H1 (cell line): ENCODE results near the gene DDR1. TPM values are rescaled to one million over a fixed set of nuclear protein-coding genes. Genes with fewer than 3 reads are reported as not detected.

Experiments
- CTCF ChIA-PET: fragments of 300-600 bp; sonication (Branson Sonifier 250); formaldehyde crosslinking; loops from one replicate; lab custom pipeline; 2021; ENCODE audit not compliant: partially characterized antibody; lab: Charles Lee
- POLR2A ChIA-PET: fragments of 300-600 bp; sonication (Branson Sonifier 250); formaldehyde crosslinking; loops from one replicate; lab custom pipeline; 2021; ENCODE audit warnings: inconsistent platforms; ENCODE audit not compliant: partially characterized antibody; lab: Charles Lee
- DNase-seq, 2 experiments: peaks; one replicate each; pipeline versions ENCODE4 v3.0.0 to v3.0.0-alpha.2; 2010 to 2022; ENCODE audit warnings: low spot score in 2 of 2, low read depth in 1 of 2, mixed read lengths in 1 of 2
- FAIRE-seq: peaks from 2 replicates; lab custom pipeline; 2011; peaks lifted over from hg19 to GRCh38; lab: Jason Lieb, UNC
- H2AFZ ChIP-seq: 2 replicates; pipeline ENCODE4 v1.8.1; 2012; ENCODE audit warnings: low read length, inconsistent platforms
- H2AK5ac ChIP-seq: 2 replicates; pipeline ENCODE4 v1.6.1; 2013; ENCODE audit warnings: low read depth, low read length
- H2BK120ac ChIP-seq: replicated peaks from 2 replicates; pipeline ENCODE3; 2013; ENCODE audit warnings: low read depth, low read length, inconsistent platforms
- H2BK12ac ChIP-seq: 2 replicates; pipeline ENCODE4 v1.6.1; 2013; ENCODE audit warnings: low read depth, low read length
- H2BK15ac ChIP-seq: 2 replicates; pipeline ENCODE4 v1.6.1; 2013; ENCODE audit warnings: low read length
- H2BK20ac ChIP-seq: 2 replicates; pipeline ENCODE4 v1.6.1; 2013; ENCODE audit warnings: low read length
- H2BK5ac ChIP-seq: 2 replicates; pipeline ENCODE4 v1.6.1; 2013; ENCODE audit warnings: low read depth, low read length
- H3K14ac ChIP-seq: 2 replicates; pipeline ENCODE4 v1.6.1; 2013; ENCODE audit warnings: inconsistent platforms; ENCODE audit not compliant: insufficient read length
- H3K18ac ChIP-seq: 2 replicates; pipeline ENCODE4 v1.6.1; 2013; ENCODE audit warnings: low read length; ENCODE audit errors: extremely low read depth
- H3K23ac ChIP-seq: 2 replicates; pipeline ENCODE4 v1.6.1; 2013; ENCODE audit warnings: inconsistent platforms; ENCODE audit not compliant: insufficient read length
- H3K23me2 ChIP-seq: 2 replicates; pipeline ENCODE4 v1.6.1; 2013; ENCODE audit warnings: low read depth, low read length
- H3K27ac ChIP-seq: 2 replicates; pipeline ENCODE4 v1.6.1; 2011; ENCODE audit warnings: low read depth, low read length, inconsistent platforms
- H3K27me3 ChIP-seq, 4 experiments: replicated peaks in 1 of 4; 1 replicate in 1 of 4; 2 replicates in 3 of 4; pipeline versions ENCODE4 v1.6.1 to v1.8.1; 2011 to 2013; ENCODE audit warnings: low read length in 3 of 4, mild to moderate bottlenecking in 3 of 4, inconsistent platforms in 2 of 4, mixed read lengths in 2 of 4, moderate library complexity in 1 of 4; ENCODE audit not compliant: control insufficient read depth in 3 of 4, insufficient read depth in 3 of 4; ENCODE audit errors: extremely low read depth in 1 of 4
- H3K36me3 ChIP-seq, 4 experiments: 2 replicates each; pipeline versions ENCODE4 v1.6.1 to v1.8.1; 2011 to 2013; ENCODE audit warnings: mild to moderate bottlenecking in 4 of 4, low read length in 3 of 4, moderate library complexity in 2 of 4, control low read depth in 1 of 4, inconsistent platforms in 1 of 4; ENCODE audit not compliant: insufficient read depth in 4 of 4, control insufficient read depth in 2 of 4
- H3K4ac ChIP-seq: replicated peaks from 2 replicates; pipeline ENCODE3; 2013; ENCODE audit warnings: low read length, low read depth, mixed read lengths, inconsistent platforms; ENCODE audit not compliant: insufficient read length
- H3K4me1 ChIP-seq, 4 experiments: replicated peaks in 1 of 4; 1 replicate in 1 of 4; 2 replicates in 3 of 4; pipeline versions ENCODE4 v1.6.1 to v1.8.1; 2011 to 2013; ENCODE audit warnings: low read length in 3 of 4, inconsistent platforms in 2 of 4, mixed read lengths in 1 of 4; ENCODE audit not compliant: insufficient read depth in 4 of 4, control insufficient read depth in 3 of 4
- H3K4me2 ChIP-seq, 2 experiments: 2 replicates each; pipeline versions ENCODE4 v1.6.1 to v1.8.1; 2011 to 2013; ENCODE audit warnings: low read depth in 2 of 2, low read length in 2 of 2, control low read depth in 1 of 2, inconsistent platforms in 1 of 2, mild to moderate bottlenecking in 1 of 2; ENCODE audit not compliant: insufficient read depth in 1 of 2
- H3K4me3 ChIP-seq, 4 experiments: fragments of 200-600, 300-600 bp in 1 of 4; sonication (generic), shearing (Covaris generic), sonication (Bioruptor Twin) in 1 of 4; 2 replicates each; pipeline versions ENCODE4 v1.5.1 to v1.8.1; 2011 to 2016; ENCODE audit warnings: low read length in 4 of 4, low read depth in 3 of 4, control low read depth in 2 of 4, inconsistent platforms in 2 of 4, mild to moderate bottlenecking in 2 of 4, mixed read lengths in 1 of 4, moderate library complexity in 1 of 4; ENCODE audit not compliant: insufficient read depth in 2 of 4; ENCODE audit errors: extremely low read depth in 1 of 4
- H3K56ac ChIP-seq: replicated peaks from 2 replicates; pipeline ENCODE3; 2013; ENCODE audit warnings: low read depth, mild to moderate bottlenecking, mixed read lengths, low read length, inconsistent platforms; ENCODE audit not compliant: insufficient read length
- H3K79me1 ChIP-seq: 2 replicates; pipeline ENCODE4 v1.6.1; 2013; ENCODE audit warnings: low read depth, low read length, control low read depth
- H3K79me2 ChIP-seq, 2 experiments: 2 replicates each; pipeline versions ENCODE4 v1.6.1 to v1.8.1; 2012 to 2013; ENCODE audit warnings: low read length in 2 of 2, mild to moderate bottlenecking in 2 of 2, inconsistent platforms in 1 of 2; ENCODE audit not compliant: insufficient read depth in 2 of 2, control insufficient read depth in 1 of 2
- H3K9ac ChIP-seq, 4 experiments: replicated peaks in 1 of 4; 1 replicate in 1 of 4; 2 replicates in 3 of 4; pipeline versions ENCODE4 v1.6.1 to v1.8.1; 2011 to 2013; ENCODE audit warnings: low read depth in 3 of 4, low read length in 3 of 4, control low read depth in 2 of 4, mild to moderate bottlenecking in 2 of 4, moderate library complexity in 2 of 4, inconsistent platforms in 1 of 4; ENCODE audit errors: extremely low read depth in 1 of 4
- H3K9me3 ChIP-seq, 2 experiments: 2 replicates each; pipeline versions ENCODE4 v1.6.1 to v1.8.1; 2012 to 2013; ENCODE audit warnings: mild to moderate bottlenecking in 2 of 2, moderate library complexity in 2 of 2, control low read depth in 1 of 2, inconsistent platforms in 1 of 2, low read depth in 1 of 2, low read length in 1 of 2, mixed read lengths in 1 of 2; ENCODE audit not compliant: insufficient read depth in 2 of 2
- H4K20me1 ChIP-seq, 2 experiments: replicated peaks in 1 of 2; 2 replicates each; pipeline versions ENCODE3 to v1.8.1; 2011 to 2013; ENCODE audit warnings: inconsistent platforms in 2 of 2, low read length in 2 of 2, mild to moderate bottlenecking in 1 of 2; ENCODE audit not compliant: insufficient read depth in 2 of 2, control insufficient read depth in 1 of 2
- H4K5ac ChIP-seq: 2 replicates; pipeline ENCODE4 v1.6.1; 2013; ENCODE audit warnings: low read length, low read depth, mixed read lengths, inconsistent platforms; ENCODE audit not compliant: insufficient read length
- H4K8ac ChIP-seq: 2 replicates; pipeline ENCODE4 v1.8.0; 2013; ENCODE audit warnings: mild to moderate bottlenecking, moderate library complexity, low read length, inconsistent platforms; ENCODE audit not compliant: insufficient read depth; ENCODE audit errors: extremely low read depth
- H4K91ac ChIP-seq: replicated peaks from 2 replicates; pipeline ENCODE3; 2013; ENCODE audit warnings: low read length, mixed read lengths, inconsistent platforms; ENCODE audit not compliant: insufficient read length
- CEBPB ChIP-seq: IDR thresholded peaks from 2 replicates; pipeline ENCODE4 v1.6.1; 2012; ENCODE audit warnings: low read depth, low read length
- JUND ChIP-seq: IDR thresholded peaks from 2 replicates; pipeline ENCODE4 v1.6.1; 2011; ENCODE audit warnings: mild to moderate bottlenecking, improper control_type of control experiment, low read length
- PHF8 ChIP-seq: fragments of 200-600 bp; sonication (generic); conservative IDR thresholded peaks from 2 replicates; pipeline ENCODE4 v1.7.1; 2012; ENCODE audit warnings: low read depth, mild to moderate bottlenecking, inconsistent platforms, low read length, moderate library complexity
- TAF1 ChIP-seq: IDR thresholded peaks from 2 replicates; pipeline ENCODE4 v1.6.1; 2011; ENCODE audit warnings: mild to moderate bottlenecking, low read depth, low read length
- WGBS, 2 experiments: shearing (Covaris generic) in 1 of 2; methylation state at CpG; one replicate each; pipeline versions ENCODE4 v1.1.6 to v1.1.7; 2013 to 2015; ENCODE audit warnings: low lambda C conversion rate in 2 of 2, mixed read lengths in 2 of 2, inconsistent platforms in 1 of 2, low coverage in 1 of 2, missing lambda C conversion rate in 1 of 2; ENCODE audit not compliant: insufficient replicate concordance in 2 of 2, insufficient coverage in 1 of 2, insufficient read length in 1 of 2; ENCODE audit errors: extremely low coverage in 1 of 2, missing lambda C conversion rate in 1 of 2; 5-methylcytosine and 5-hydroxymethylcytosine counted together
- polyA plus RNA-seq, 7 experiments: library from polyadenylated mRNA; depleted of rRNA in 3 of 7; stranded (reverse) in 5 of 7; unstranded in 2 of 7; fragments of >200 nt in 5 of 7; fragments of 200-250 nt in 2 of 7; gene quantifications; 1 replicate in 5 of 7; 2 replicates in 1 of 7; 4 replicates in 1 of 7; pipeline versions ENCODE4 v1.2.1 to v1.2.3, GENCODE V29; 2011 to 2013; ENCODE audit warnings: missing spikeins in 2 of 7, mixed read lengths in 2 of 7
- total RNA-seq: library from RNA; stranded (reverse); fragmentation: NEBNext Ultra II Directional; extraction: Animal tissue kit (Norgen Biotek cat#: 25700); gene quantifications from 2 replicates; pipeline ENCODE4 v1.2.1, GENCODE V29; 2021
- TF ChIP-seq, protein P1 (sequence below): IDR thresholded peaks from 2 replicates; pipeline ENCODE4 v1.6.1; 2012; ENCODE audit warnings: inconsistent platforms

The DDR1 gene
- total and polyA plus RNA-seq, 2 of the 8 experiments (the other 6 are each of a cell fraction or from before 2014, with no cell fraction given) = 99.4 to 181 TPM

DNA sequence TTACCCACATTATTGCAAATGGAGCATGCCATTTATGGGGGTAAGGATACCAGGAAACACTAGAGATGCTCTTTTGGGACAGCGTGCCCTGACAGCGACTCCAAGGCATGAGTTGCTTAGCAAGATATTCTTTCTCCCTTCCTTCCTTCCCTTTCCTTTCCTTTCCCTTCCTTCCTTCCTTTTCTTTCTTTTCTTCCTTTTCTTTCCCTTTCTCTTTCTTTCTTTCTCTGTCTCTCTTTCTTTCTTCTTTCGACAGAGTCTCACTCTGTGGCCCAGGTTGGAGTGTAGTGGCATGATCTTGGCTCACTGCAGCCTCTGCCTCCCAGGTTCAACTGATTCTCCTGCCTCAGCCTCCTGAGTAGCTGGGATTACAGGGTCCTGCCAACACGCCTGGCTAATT lies 59.7 kb downstream of the DDR1 start:
- FAIRE-seq (no peak), DNase-seq (no peak)
- H3K27me3 ChIP-seq = no peaks in the 10 kb centered on the region; a peak in 1 of 7 replicates
- no peak overlapping the region for H2BK20ac ChIP-seq
- no peaks in the 10 kb centered on the region for H3K9me3 ChIP-seq
- no peak overlapping the region for H3K14ac ChIP-seq
- H3K23ac ChIP-seq = no peak overlapping the region
- no peak overlapping the region for H2AK5ac ChIP-seq
- no peak overlapping the region for H3K56ac ChIP-seq
- no peak overlapping the region for H2BK5ac ChIP-seq
- H3K18ac ChIP-seq = no peak overlapping the region
- no peak overlapping the region for H3K4me2 ChIP-seq
- H3K79me2 ChIP-seq = no peaks in the 10 kb centered on the region
- no peak overlapping the region for H3K9ac ChIP-seq
- CTCF ChIA-PET = interaction anchor here (0.6 to 4.5 kb wide), 9 partner anchors 11 to 266 kb away, joined by 3 to 26 read pairs (median 4); no protein-coding TSS in a partner anchor
- H4K5ac ChIP-seq = no peak overlapping the region
- TF ChIP-seq, protein P1, sequence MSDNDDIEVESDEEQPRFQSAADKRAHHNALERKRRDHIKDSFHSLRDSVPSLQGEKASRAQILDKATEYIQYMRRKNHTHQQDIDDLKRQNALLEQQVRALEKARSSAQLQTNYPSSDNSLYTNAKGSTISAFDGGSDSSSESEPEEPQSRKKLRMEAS = no peak
- TF ChIP-seq PHF8 (no peak), TAF1 (no peak), JUND (no peak), CEBPB (no peak)
- H3K27ac ChIP-seq = no peak overlapping the region
- POLR2A ChIA-PET = no interaction called here
- no peaks in the 10 kb centered on the region; the same call in 1 of the 2 replicates for H3K23me2 ChIP-seq
- H3K4me3 ChIP-seq = no peak overlapping the region
- H4K20me1 ChIP-seq = no peaks in the 10 kb centered on the region
- H2BK12ac ChIP-seq = peak overlapping the region; percentile 71; the same call in 1 of the 2 replicates
- H2AFZ ChIP-seq = no peak overlapping the region
- no peak overlapping the region for H4K91ac ChIP-seq
- peaks cover 6 to 9% (median 8%) of the 10 kb centered on the region in 4 experiments for H3K4me1 ChIP-seq
- WGBS, 2 experiments = 88% methylated on average over 4 of the region's 4 CpGs; no CpG with 5 or more reads in 1 of the 2 experiments
- H3K36me3 ChIP-seq = no peaks in the 10 kb centered on the region
- H3K79me1 ChIP-seq = no peaks in the 10 kb centered on the region
- H2BK15ac ChIP-seq = no peak overlapping the region
- H3K4ac ChIP-seq = no peak overlapping the region
- no peak overlapping the region for H4K8ac ChIP-seq
- H2BK120ac ChIP-seq = no peak overlapping the region
